ENCODE data around the gene CRYBA2. TPM values are rescaled to one million over a fixed set of nuclear protein-coding genes. Genes with fewer than 3 reads are reported as not detected.

Gene CRYBA2
- total RNA-seq, 1 experiment from 2014 or later = not detected

- TF ChIP-seq, protein P1, sequence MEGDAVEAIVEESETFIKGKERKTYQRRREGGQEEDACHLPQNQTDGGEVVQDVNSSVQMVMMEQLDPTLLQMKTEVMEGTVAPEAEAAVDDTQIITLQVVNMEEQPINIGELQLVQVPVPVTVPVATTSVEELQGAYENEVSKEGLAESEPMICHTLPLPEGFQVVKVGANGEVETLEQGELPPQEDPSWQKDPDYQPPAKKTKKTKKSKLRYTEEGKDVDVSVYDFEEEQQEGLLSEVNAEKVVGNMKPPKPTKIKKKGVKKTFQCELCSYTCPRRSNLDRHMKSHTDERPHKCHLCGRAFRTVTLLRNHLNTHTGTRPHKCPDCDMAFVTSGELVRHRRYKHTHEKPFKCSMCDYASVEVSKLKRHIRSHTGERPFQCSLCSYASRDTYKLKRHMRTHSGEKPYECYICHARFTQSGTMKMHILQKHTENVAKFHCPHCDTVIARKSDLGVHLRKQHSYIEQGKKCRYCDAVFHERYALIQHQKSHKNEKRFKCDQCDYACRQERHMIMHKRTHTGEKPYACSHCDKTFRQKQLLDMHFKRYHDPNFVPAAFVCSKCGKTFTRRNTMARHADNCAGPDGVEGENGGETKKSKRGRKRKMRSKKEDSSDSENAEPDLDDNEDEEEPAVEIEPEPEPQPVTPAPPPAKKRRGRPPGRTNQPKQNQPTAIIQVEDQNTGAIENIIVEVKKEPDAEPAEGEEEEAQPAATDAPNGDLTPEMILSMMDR (IDR thresholded peaks at IDR 0.05 in 2 of 3, conservative IDR thresholded peaks at IDR 0.05 in 1 of 3; ENCODE audit: borderline replicate concordance in 1 of 3, insufficient read depth in 1 of 3, low read depth in 2 of 3, low read length in 2 of 3) = no peak
- TF ChIP-seq SIN3A (IDR thresholded peaks at IDR 0.05; ENCODE audit: low read depth) (no peak), ZFX (IDR thresholded peaks at IDR 0.05) (no peak), YY1 (IDR thresholded peaks at IDR 0.05; ENCODE audit: extremely low read depth, insufficient replicate concordance, low read depth, low read length) (no peak)
These were observed 26.2 kb upstream of the CRYBA2 start (continued) for GRCh38 chr2:219019436-219019835.

GRCh38 chr2:219018726-219019125 is 25.5 kb upstream of the CRYBA2 start:
- ATAC-seq (no peak), DNase-seq (ENCODE audit: low read depth, low spot score) (no peak)
- intact Hi-C loops (cut with micrococcal nuclease) = no loop called here
- TF ChIP-seq FOSL1 (IDR thresholded peaks at IDR 0.05; ENCODE audit: low read depth) = no peak
- TF ChIP-seq, protein P1 (IDR thresholded peaks at IDR 0.05 in 2 of 3, conservative IDR thresholded peaks at IDR 0.05 in 1 of 3; ENCODE audit: borderline replicate concordance in 1 of 3, insufficient read depth in 1 of 3, low read depth in 2 of 3, low read length in 2 of 3) = no peak
- BruUV-seq (replicated peaks) = no TSS peak
- Histone ChIP-seq H3K9me2 (ENCODE audit: insufficient read depth) (no peaks in the 10 kb centered on the region), H3K9me3 (ENCODE audit: control insufficient read depth in 1 of 2, insufficient read depth in 1 of 2, low read depth in 1 of 2, low read length in 2 of 2) (no peaks in the 10 kb centered on the region), H4K20me1 (ENCODE audit: insufficient read depth) (no peaks in the 10 kb centered on the region), H3K27me3 (ENCODE audit: insufficient read depth, low read length) (no peaks in the 10 kb centered on the region), H3K9ac (ENCODE audit: low read length) (no peak overlapping the region), H2AFZ (ENCODE audit: low read depth, low read length, poor library complexity, severe bottlenecking) (no peak overlapping the region), H3K79me2 (ENCODE audit: insufficient read depth, low read length) (no peaks in the 10 kb centered on the region), H3K4me2 (ENCODE audit: low read length) (no peak overlapping the region), H3K4me3 (replicated peaks in 1 of 2; ENCODE audit: low read depth in 1 of 2, low read length in 2 of 2) (no peak overlapping the region), H3K36me3 (ENCODE audit: control insufficient read depth in 1 of 2, insufficient read depth in 2 of 2, low read length in 2 of 2) (no peaks in the 10 kb centered on the region), H3K27ac (ENCODE audit: low read depth, low read length) (no peak overlapping the region), H3K4me1 (ENCODE audit: control insufficient read depth in 1 of 2, insufficient read depth in 2 of 2, low read length in 2 of 2) (no peaks in the 10 kb centered on the region)
- CTCF ChIA-PET = interaction anchor here (3.9 kb wide), 1 partner anchor 11 kb away, joined by 21 read pairs; no protein-coding TSS in a partner anchor
- RAD21 ChIA-PET (ENCODE audit: low non-redundant PET in 1 of 2, low total read pairs in 2 of 2, uncharacterized antibody in 2 of 2, unreplicated experiment in 2 of 2) = no interaction called here
- POLR2A ChIA-PET = no interaction called here

All from HCT116 (cell line).